Activated CD8-positive, alpha-beta memory T cell treated with anti-CD3 and anti-CD28 coated beads, Interleukin-2, amount 50 U/mL, for 24 hours (primary cell): ENCODE results near the gene SULT1E1.
"Not testable (repeated sequence)": the region's sequence is repeated elsewhere in the genome, so short reads cannot be mapped to it uniquely, and the experiment has no call there.

Experiments used
- DNase-seq: peaks from one replicate; pipeline ENCODE4 v3.0.0-alpha.2; 2020; ENCODE audit errors: extremely low read depth

Gene SULT1E1

GRCh38 chr4:69843932-69844331 is 16.0 kb downstream of the SULT1E1 start:
- DNase-seq, result no peak

- no peak for DNase-seq
Observed at GRCh38 chr4:69843301-69843700, 16.6 kb downstream of the SULT1E1 start.

- no peak for DNase-seq
Observed at GRCh38 chr4:69838977-69839376, 21.0 kb downstream of the SULT1E1 start.

GRCh38 chr4:69836287-69836686 is 23.7 kb downstream of the SULT1E1 start:
- DNase-seq, result no peak

GRCh38 chr4:69835766-69836165 is 24.2 kb downstream of the SULT1E1 start:
- no peak for DNase-seq

- no peak for DNase-seq
Observed at GRCh38 chr4:69833251-69833650, 26.7 kb downstream of the SULT1E1 start.

- DNase-seq, result no peak
Observed at GRCh38 chr4:69832326-69833030, 27.5 kb downstream of the SULT1E1 start.

- DNase-seq, result no peak
Observed at GRCh38 chr4:69831646-69832325, 28.2 kb downstream of the SULT1E1 start.

- no peak for DNase-seq
Observed at GRCh38 chr4:69831270-69831627, 28.7 kb downstream of the SULT1E1 start.

GRCh38 chr4:69830560-69831269 is 29.2 kb downstream of the SULT1E1 start:
- DNase-seq, result no peak

- no peak for DNase-seq
Observed at GRCh38 chr4:69830192-69830559, 29.8 kb downstream of the SULT1E1 start.

GRCh38 chr4:69829678-69830077 is 30.3 kb downstream of the SULT1E1 start:
- no peak for DNase-seq

- no peak for DNase-seq
Observed at GRCh38 chr4:69828828-69829227, 31.1 kb downstream of the SULT1E1 start.

GRCh38 chr4:69825056-69825455 is 34.9 kb downstream of the SULT1E1 start:
- not testable (repeated sequence) for DNase-seq

GRCh38 chr4:69823481-69824186 is 36.3 kb downstream of the SULT1E1 start:
- no peak for DNase-seq

GRCh38 chr4:69823048-69823447 is 36.9 kb downstream of the SULT1E1 start:
- DNase-seq, result no peak

GRCh38 chr4:69822198-69822597 is 37.7 kb downstream of the SULT1E1 start:
- DNase-seq, result no peak

GRCh38 chr4:69818060-69818639 is 41.8 kb downstream of the SULT1E1 start:
- DNase-seq, result no peak

- DNase-seq, result no peak
Observed at GRCh38 chr4:69816236-69816635, 43.7 kb downstream of the SULT1E1 start.

- DNase-seq, result no peak
Observed at GRCh38 chr4:69813628-69814027, 46.3 kb downstream of the SULT1E1 start.

GRCh38 chr4:69811166-69811565 is 48.8 kb downstream of the SULT1E1 start:
- no peak for DNase-seq

GRCh38 chr4:69800599-69800998 is 59.3 kb downstream of the SULT1E1 start:
- DNase-seq, result no peak
